ENCODE data around the gene DGKZ.

The DGKZ gene

GRCh38 chr11:46404476-46405017 lies 57.3 kb downstream of the DGKZ start:
- DNase-seq: no peak

- no peak for DNase-seq
Observed at GRCh38 chr11:46407635-46408034, 60.4 kb downstream of the DGKZ start.

- DNase-seq: no peak
Observed at GRCh38 chr11:46408407-46408986, 61.2 kb downstream of the DGKZ start.

GRCh38 chr11:46410021-46410420 lies 62.8 kb downstream of the DGKZ start:
- no peak for DNase-seq

GRCh38 chr11:46413760-46414465 lies 66.7 kb downstream of the DGKZ start:
- DNase-seq: no peak

- no peak for DNase-seq
Observed at GRCh38 chr11:46414466-46414796, 67.2 kb downstream of the DGKZ start.

GRCh38 chr11:46414879-46415278 lies 67.6 kb downstream of the DGKZ start:
- no peak for DNase-seq

- no peak for DNase-seq
Observed at GRCh38 chr11:46417711-46418110, 70.4 kb downstream of the DGKZ start.

- DNase-seq: no peak
Observed at GRCh38 chr11:46418751-46419150, 71.5 kb downstream of the DGKZ start.

GRCh38 chr11:46420513-46420912 lies 73.2 kb downstream of the DGKZ start:
- no peak for DNase-seq

GRCh38 chr11:46421257-46421880 lies 74.1 kb downstream of the DGKZ start:
- DNase-seq: no peak

- no peak for DNase-seq
Observed at GRCh38 chr11:46422588-46422987, 75.3 kb downstream of the DGKZ start.

- no peak for DNase-seq
Observed at GRCh38 chr11:46426233-46426991, 79.1 kb downstream of the DGKZ start.

GRCh38 chr11:46427364-46427763 lies 80.1 kb downstream of the DGKZ start:
- DNase-seq: no peak

GRCh38 chr11:46429717-46430116 lies 82.5 kb downstream of the DGKZ start:
- no peak for DNase-seq

Data from activated CD4-positive, alpha-beta T cell treated with anti-CD3 and anti-CD28 coated beads, Interleukin-2, amount 50 U/mL, for 16 hours (primary cell).